Placental epithelial cell (primary cell): ENCODE data around the gene CNN2. TPM values are rescaled to one million over a fixed set of nuclear protein-coding genes. Genes with fewer than 3 reads are reported as not detected.

Experiments used
- small RNA-seq: library from RNA; depleted of rRNA; stranded (forward); fragments of <200 nt; gene quantifications from one replicate; pipeline ENCODE3, GENCODE V24; 2012
- total RNA-seq: library from RNA; depleted of rRNA; stranded (reverse); fragments of >200 nt; gene quantifications from 2 replicates; pipeline ENCODE4 v1.2.3, GENCODE V29; 2012

The CNN2 gene
- total RNA-seq: 33.0 and 118 TPM in 2 replicates

GRCh38 chr19:1025960-1026782 is at the start of gene CNN2:
Gene CNN2, plus strand, starts transcription at chr19:1026608. Its CDS starts 54 bp downstream, at chr19:1026662.

GRCh38 chr19:984165-984967 is 42.0 kb upstream of the CNN2 start, which contains the start of gene WDR18:
Gene WDR18, plus strand, starts transcription at chr19:984345. Its CDS starts 9 bp downstream, at chr19:984354.

DNA sequence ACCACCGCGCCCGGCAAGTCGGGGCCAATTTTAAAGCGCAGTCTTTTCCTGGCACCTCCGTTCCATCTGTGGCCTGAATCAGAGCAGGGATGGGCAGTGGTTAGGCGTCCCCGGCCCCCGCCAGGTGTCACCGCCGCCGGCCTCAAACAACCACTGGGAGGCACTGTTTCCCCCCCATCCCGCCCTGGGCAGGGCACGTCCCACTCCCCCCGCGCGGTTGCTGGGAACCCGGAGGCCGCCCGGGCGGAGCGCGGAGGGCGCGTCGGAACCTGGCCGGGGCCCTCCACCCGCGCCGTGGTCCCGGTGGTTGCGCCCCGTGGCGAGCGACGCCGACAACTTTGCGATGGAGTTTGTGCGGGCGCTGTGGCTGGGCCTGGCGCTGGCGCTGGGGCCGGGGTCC is 26.3 kb upstream of the CNN2 start, which contains the start of gene GRIN3B:
Gene GRIN3B (plus strand): TSS at position 325 of the 400 bp plus-strand sequence. CDS start 19 bp downstream, at position 344.

GRCh38 chr19:1020868-1021425 is 5.5 kb upstream of the CNN2 start, which contains the start of gene TMEM259:
Gene TMEM259, minus strand, starts transcription at chr19:1021123. Its CDS starts 127 bp downstream, at chr19:1020996.

DNA sequence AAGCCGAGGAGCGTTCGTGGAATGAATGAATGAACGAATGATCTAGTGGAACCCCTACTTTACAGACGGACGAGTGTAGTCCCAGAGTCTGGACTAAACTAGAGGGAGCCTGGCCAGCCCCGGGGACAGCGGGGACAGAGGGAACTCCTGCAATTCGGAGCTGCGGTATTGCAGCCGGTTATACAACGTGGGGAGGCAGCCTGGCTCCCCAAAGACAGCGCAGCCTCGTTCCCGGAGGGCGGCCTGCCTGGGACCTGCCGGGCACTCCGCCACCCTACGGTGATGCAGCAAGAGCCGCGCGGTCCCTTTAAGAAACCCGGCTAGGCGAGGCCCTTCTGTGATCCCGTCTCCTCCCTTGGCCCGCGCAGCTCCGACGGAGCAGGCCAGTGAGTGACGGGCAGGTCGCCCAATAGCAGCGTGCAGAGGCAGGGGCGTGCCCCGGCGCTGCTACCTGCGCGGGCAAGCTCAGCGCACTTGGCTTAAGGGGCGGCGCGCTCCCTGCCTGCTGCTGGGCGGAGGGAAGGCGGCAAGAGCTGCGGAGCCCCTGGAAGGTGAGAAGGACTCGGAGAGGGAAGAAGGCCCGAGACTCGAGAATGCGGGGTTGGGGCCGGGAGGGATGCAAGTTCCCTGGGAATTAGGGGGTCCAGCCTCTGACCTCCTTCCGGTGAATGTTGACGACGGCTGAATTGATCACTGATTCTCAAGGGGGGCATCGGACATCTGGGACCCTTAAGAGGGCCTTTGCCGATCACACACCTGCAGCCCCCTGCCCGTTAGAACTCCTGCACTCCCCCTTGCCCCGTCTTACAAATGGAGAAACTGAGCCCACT is 13.5 kb downstream of the CNN2 start, which contains the start of gene ABCA7:
Gene ABCA7 (plus strand): TSS at position 462 of the 830 bp plus-strand sequence. CDS start 1,255 bp downstream, outside the sequence.

DNA sequence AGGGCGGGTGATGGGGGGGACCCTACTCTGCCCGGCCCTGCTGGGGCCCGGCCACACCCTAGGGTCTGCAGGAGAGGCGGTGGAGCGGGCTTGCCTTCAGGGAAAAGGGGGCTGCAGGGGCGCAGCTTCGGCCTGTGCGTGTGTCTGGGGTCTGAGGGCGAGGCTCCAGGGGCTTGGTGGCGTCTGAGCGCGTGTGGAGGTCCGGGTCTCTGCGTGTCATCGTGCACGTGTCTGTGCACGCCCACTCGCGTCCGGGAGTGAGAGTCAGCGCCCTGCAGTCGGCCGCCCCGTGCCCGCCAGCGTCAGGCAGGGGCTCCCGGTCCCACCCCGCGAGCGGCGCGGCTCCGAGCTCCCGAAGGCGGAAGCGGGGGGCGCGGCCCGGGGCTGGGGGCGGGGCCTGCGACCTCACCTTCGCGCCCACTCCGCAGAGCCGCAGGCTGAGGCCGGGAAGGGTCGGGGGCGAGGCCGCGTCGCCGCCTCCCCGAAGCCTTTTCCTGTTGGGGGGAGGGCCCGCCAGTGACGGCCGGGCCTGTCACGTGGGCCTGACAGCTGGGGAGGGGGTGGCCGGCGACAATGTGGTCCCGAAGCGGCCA is 40.4 kb downstream of the CNN2 start, which contains the start of gene ARHGAP45:
Gene ARHGAP45 (plus strand): TSS at position 420 of the 593 bp plus-strand sequence. CDS start 239 bp downstream, outside the sequence.

Small RNA genes lying within 50 kb of the gene (small RNA-seq; reads per million reads assigned to genes)
- 20.5 reads per million, percentile 96 among the genes with 10 or more reads in this experiment for gene RNU6-2

Other genes starting within 250 kb of the CNN2 start
- 106 and 194 TPM in 2 replicates for gene PTBP1, start 229.2 kb upstream of the CNN2 start, total RNA-seq
- gene PLPPR3, start 204.7 kb upstream of the CNN2 start, total RNA-seq: under 0.01 TPM in 1 of 2 replicates, not detected in the other
- gene AZU1, start 198.8 kb upstream of the CNN2 start, total RNA-seq: not detected in 2 replicates
- gene PRTN3, start 185.6 kb upstream of the CNN2 start, total RNA-seq: not detected in 2 replicates
- not detected in 2 replicates for gene ELANE, start 174.3 kb upstream of the CNN2 start, total RNA-seq
- gene CFD, start 166.9 kb upstream of the CNN2 start, total RNA-seq: 1.3 and 1.6 TPM in 2 replicates
- gene MED16, start 133.4 kb upstream of the CNN2 start, total RNA-seq: 25.5 and 32.2 TPM in 2 replicates
- gene RNU6-9, start 133.1 kb upstream of the CNN2 start, total RNA-seq: not detected in 2 replicates
- gene R3HDM4, start 113.4 kb upstream of the CNN2 start, total RNA-seq: 35.3 and 49.0 TPM in 2 replicates
- not detected in 2 replicates for gene KISS1R, start 109.3 kb upstream of the CNN2 start, total RNA-seq
- 177 and 216 TPM in 2 replicates for gene ARID3A, start 100.6 kb upstream of the CNN2 start, total RNA-seq
- 60.1 TPM in 2 replicates for gene WDR18, start 42.3 kb upstream of the CNN2 start, total RNA-seq
- gene GRIN3B, start 26.2 kb upstream of the CNN2 start, total RNA-seq: under 0.01 and 0.79 TPM in 2 replicates
- 79.3 and 114 TPM in 2 replicates for gene TMEM259, start 5.5 kb upstream of the CNN2 start, total RNA-seq
- not detected in 2 replicates for gene RNU6-2, start 5.1 kb upstream of the CNN2 start, total RNA-seq
- gene ABCA7, start 13.5 kb downstream of the CNN2 start, total RNA-seq: 13.0 and 14.0 TPM in 2 replicates
- 1.2 and 8.4 TPM in 2 replicates for gene ARHGAP45, start 40.6 kb downstream of the CNN2 start, total RNA-seq
- 55.0 and 196 TPM in 2 replicates for gene POLR2E, start 68.8 kb downstream of the CNN2 start, total RNA-seq
- 203 and 236 TPM in 2 replicates for gene GPX4, start 77.4 kb downstream of the CNN2 start, total RNA-seq
- 42.0 and 42.2 TPM in 2 replicates for gene SBNO2, start 147.7 kb downstream of the CNN2 start, total RNA-seq
- gene STK11, start 179.2 kb downstream of the CNN2 start, total RNA-seq: 61.2 and 76.1 TPM in 2 replicates
- 1.6 and 3.5 TPM in 2 replicates for gene CBARP, start 211.4 kb downstream of the CNN2 start, total RNA-seq
- 22.0 and 23.4 TPM in 2 replicates for gene ATP5F1D, start 215.1 kb downstream of the CNN2 start, total RNA-seq
- 22.0 and 27.9 TPM in 2 replicates for gene MIDN, start 222.0 kb downstream of the CNN2 start, total RNA-seq
- 223 and 337 TPM in 2 replicates for gene CIRBP, start 242.7 kb downstream of the CNN2 start, total RNA-seq
- gene FAM174C, start 248.9 kb downstream of the CNN2 start, total RNA-seq: 22.0 and 46.3 TPM in 2 replicates